GM12872 (cell line): ENCODE results near the gene DNHD1.

ENCODE experiments used
- TF ChIP-seq, protein P1 (sequence below): IDR thresholded peaks from 3 replicates; pipeline ENCODE4 v1.5.1; 2011; ENCODE audit warnings: low read depth, mild to moderate bottlenecking, low read length, moderate library complexity; ENCODE audit not compliant: insufficient read depth

Gene DNHD1

DNA sequence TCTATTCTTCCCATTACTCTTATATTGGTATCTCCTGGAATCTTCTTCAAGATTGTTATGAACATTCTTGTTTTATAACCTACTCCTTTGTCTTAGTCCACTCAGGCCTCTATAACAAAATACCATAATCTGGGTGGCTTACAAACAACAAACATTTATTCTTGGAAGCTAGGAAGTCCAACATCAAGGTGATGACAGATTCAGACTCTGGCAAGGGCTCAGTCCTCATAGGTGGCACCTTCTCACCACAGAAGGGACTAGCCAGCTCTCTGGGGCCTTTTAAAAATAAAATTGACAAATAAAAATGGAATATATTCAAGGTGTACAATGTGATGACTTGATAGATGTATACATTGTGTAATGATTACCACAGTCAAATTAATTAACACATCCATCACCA, 19.8 kb downstream of the DNHD1 start:
- TF ChIP-seq, protein P1, sequence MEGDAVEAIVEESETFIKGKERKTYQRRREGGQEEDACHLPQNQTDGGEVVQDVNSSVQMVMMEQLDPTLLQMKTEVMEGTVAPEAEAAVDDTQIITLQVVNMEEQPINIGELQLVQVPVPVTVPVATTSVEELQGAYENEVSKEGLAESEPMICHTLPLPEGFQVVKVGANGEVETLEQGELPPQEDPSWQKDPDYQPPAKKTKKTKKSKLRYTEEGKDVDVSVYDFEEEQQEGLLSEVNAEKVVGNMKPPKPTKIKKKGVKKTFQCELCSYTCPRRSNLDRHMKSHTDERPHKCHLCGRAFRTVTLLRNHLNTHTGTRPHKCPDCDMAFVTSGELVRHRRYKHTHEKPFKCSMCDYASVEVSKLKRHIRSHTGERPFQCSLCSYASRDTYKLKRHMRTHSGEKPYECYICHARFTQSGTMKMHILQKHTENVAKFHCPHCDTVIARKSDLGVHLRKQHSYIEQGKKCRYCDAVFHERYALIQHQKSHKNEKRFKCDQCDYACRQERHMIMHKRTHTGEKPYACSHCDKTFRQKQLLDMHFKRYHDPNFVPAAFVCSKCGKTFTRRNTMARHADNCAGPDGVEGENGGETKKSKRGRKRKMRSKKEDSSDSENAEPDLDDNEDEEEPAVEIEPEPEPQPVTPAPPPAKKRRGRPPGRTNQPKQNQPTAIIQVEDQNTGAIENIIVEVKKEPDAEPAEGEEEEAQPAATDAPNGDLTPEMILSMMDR, result no peak

DNA sequence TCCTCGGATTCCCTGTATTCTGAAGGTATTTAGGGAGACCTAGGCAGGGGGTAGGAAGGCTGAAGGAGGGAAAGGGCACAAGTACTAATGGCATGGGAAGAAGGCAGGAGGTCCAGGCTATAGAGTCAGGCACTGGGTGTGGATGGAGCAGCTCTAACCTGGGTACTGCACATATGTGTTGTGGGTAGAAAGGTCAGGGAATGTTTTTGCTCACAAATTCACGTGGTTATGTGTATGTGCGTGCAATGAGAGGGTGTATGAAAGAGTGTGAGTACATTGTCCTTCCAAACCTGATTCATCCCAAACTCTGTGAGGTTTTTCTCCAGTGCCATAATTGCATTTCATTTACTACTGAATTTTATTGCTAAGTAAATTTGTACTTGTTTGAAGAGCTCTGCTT, 23.2 kb downstream of the DNHD1 start:
- TF ChIP-seq, protein P1, result no peak

DNA sequence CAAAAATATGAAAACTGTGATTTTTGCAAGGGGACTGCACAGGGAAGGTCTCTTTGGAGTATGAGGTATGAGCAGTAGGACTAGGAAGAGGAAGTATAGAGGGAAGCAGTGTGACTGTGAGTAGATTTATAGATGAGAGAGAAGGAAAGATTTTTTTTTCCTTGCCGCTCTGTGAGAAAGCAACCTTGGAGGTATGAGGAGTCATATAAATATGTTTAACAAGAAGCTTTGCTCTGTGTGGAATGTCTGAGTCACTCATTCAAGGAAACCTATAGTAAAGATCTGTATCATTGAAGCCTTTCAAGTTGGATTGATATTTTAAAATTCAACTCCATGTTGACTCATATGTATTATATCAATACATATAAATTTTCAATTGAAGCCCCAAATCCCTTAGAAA, 26.2 kb downstream of the DNHD1 start:
- TF ChIP-seq, protein P1, result no peak

DNA sequence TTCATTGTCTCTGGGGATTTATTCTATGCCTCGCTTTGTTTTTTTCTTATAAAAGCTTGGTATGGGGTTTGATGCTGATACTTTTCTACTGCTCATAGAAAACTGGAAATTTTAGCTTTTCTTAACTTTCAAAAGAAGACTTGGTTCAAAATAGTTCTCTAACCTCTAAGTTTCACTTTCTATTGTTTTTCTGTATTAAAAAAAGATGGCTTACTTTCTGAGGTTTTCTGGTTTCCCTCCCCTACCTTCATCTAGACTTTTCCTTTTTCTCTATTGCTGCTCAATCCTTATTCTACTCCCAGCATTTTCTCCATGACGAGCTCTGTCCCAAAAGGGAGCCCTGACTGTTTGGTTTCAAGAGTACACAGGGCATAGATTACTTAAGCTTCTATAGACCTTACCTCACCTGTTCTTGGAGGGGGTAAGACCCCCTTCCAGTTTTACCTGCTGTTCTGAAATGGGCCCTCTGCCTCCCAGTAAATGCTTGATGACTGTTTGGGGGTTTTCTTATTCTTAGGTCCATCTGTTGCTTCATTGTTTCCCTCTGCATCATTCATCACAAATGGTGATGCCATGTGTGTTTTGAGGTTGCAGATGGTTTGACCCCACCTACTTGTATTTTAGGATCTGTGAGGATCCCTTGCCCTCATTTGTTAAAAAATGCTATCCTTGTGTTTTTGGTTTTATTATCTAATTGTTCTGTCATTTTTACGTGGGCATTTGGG, 29.5 kb downstream of the DNHD1 start:
- TF ChIP-seq, protein P1, result no peak

DNA sequence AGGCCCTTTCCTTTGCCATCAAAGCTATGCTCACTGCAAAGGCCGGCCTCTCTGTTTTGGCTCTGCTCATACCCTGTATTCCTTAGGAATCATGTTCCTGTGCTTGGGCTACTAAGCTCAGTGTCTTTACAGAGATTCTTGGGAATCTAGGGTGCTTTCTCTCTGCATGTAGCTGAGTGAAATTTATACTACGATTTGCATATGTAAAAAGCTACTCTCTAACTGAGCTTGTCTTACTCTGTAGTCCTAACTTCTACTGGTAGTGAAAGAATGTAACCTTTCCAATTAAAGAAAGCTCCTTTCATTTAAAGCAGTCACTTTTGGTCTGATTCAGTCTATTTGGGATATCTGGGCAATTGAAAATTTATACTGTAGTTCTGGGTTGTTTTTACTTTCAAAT, 32.2 kb downstream of the DNHD1 start:
- TF ChIP-seq, protein P1, result no peak

DNA sequence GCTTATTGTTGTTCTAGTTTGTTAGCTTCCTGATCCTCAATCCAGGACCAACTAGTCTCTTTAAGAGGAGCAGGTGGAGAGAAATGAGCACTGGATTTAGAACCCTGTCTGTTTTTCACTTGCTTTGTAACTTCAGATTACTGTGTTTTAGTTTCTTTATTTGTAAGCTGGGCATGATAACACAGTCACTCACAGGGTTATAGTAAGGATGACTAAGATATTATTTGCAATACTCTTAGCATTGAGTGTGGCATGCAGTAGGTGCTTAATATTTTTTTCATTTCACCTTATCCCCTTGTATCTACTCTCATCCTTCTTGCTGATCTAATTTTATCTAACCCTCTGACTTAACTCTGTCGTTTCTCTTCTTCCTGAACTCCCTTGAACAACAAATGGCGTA, 33.8 kb downstream of the DNHD1 start:
- TF ChIP-seq, protein P1, result no peak

DNA sequence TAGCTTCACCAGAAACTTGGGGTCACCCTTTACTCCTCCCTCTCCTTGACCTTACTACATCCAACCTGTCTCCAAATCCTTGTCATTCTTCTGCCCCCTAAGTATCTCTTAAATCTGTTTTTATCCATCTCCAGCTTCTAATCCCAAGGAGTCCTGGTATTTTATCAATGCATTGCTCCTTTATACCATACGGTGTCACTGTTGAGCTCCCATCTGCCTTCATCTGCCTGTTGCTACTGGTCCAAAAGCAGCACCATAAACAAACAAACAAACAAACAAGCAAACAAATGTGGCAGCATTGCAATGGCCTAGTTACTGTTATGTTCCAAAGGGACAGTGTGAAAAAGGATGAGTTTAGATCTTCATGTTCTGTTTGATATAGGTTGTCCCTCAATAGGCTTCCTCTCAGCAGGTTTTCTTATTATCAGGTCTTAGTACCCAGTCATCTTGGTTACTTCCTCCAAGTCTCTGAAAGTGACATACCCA, 34.2 kb downstream of the DNHD1 start:
- TF ChIP-seq, protein P1, result peak; percentile 76

DNA sequence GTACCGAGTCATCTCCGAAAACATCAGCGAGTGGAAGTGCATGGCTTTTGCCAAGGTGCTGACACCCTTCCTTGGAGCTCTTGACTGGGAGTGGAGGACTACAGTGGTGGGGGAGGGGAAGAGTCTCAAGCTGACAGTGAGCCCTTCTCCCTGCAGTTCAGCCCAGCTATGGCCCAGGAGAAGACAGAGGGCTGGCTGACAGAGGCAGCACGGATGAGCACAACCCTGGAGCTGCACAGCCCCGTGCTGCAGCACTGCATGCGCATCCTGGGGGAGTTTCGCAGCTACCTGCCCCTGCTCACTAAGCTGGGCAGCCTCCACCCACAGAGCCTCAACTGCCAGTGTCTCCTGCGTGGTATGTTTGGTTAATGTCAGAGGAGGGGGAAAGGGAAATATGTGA, 41.4 kb downstream of the DNHD1 start:
- TF ChIP-seq, protein P1, result no peak
